AG09309 (cell line): ENCODE measurements around the gene BRMS1L.
"Not testable (repeated sequence)": the region's sequence is repeated elsewhere in the genome, so short reads cannot be mapped to it uniquely, and the experiment has no call there.

Experiments used
- DNase-seq: peaks from one replicate; pipeline ENCODE4 v3.0.0-alpha.2; 2010; ENCODE audit warnings: low read depth
- H3K4me3 ChIP-seq: 2 replicates; pipeline ENCODE4 v1.5.1; 2011; ENCODE audit warnings: mild to moderate bottlenecking, low read depth, low read length, moderate library complexity; ENCODE audit not compliant: control insufficient read depth
- CTCF ChIP-seq: IDR thresholded peaks from 2 replicates; pipeline ENCODE4 v1.5.1; 2011; ENCODE audit warnings: mild to moderate bottlenecking, low read depth, low read length, inconsistent platforms; ENCODE audit not compliant: insufficient read depth, control insufficient read depth; ENCODE audit errors: missing control alignments

Gene BRMS1L

GRCh38 chr14:35826218-35826951, at the start of gene BRMS1L:
Gene BRMS1L (plus strand): TSS chr14:35826338. CDS start chr14:35826517, 179 bp downstream.
- peak; percentile 96 for DNase-seq
- no peak for TF ChIP-seq CTCF
- H3K4me3 ChIP-seq, result peak within 1 kb of the TSS; percentile 84

GRCh38 chr14:35776823-35777222, 49.3 kb upstream of the BRMS1L start:
- TF ChIP-seq CTCF, result no peak

GRCh38 chr14:35777550-35777949, 48.6 kb upstream of the BRMS1L start:
- not testable (repeated sequence) for H3K4me3 ChIP-seq, DNase-seq

More at GRCh38 chr14:35776823-35777222, 49.3 kb upstream of the BRMS1L start:
- no peak for DNase-seq
- no peak overlapping the region for H3K4me3 ChIP-seq

GRCh38 chr14:35779368-35779767, 46.8 kb upstream of the BRMS1L start:
- no peak overlapping the region for H3K4me3 ChIP-seq
- TF ChIP-seq CTCF, result no peak
- DNase-seq, result no peak

- H3K4me3 ChIP-seq, result no peak overlapping the region
- DNase-seq, result no peak
- no peak for TF ChIP-seq CTCF
Measured at GRCh38 chr14:35783699-35784098, 42.4 kb upstream of the BRMS1L start.

- H3K4me3 ChIP-seq, result no peak overlapping the region
- no peak for DNase-seq
- no peak for TF ChIP-seq CTCF
Measured at GRCh38 chr14:35786856-35787255, 39.3 kb upstream of the BRMS1L start.

GRCh38 chr14:35789651-35790050, 36.5 kb upstream of the BRMS1L start:
- no peak for TF ChIP-seq CTCF
- peak; percentile 39 for DNase-seq
- no peak overlapping the region for H3K4me3 ChIP-seq
